Activated CD8-positive, alpha-beta T cell treated with anti-CD3 and anti-CD28 coated beads for 36 hours (primary cell): ENCODE results near the gene KRT23. TPM values are rescaled to one million over a fixed set of nuclear protein-coding genes. Genes with fewer than 3 reads are reported as not detected.

Experiments used
- ATAC-seq: fragments of 200-7000 bp; cut with Tn5 transposase; one replicate; pipeline ENCODE4 v1.10.0; 2021; ENCODE audit warnings: mild to moderate bottlenecking, moderate library complexity
- CTCF ChIA-PET: fragments of 350-600 bp; sonication (Branson Sonifier 250); formaldehyde crosslinking; loops from one replicate; lab custom pipeline; 2021; ENCODE audit warnings: antibody characterized with exemption; lab: Charles Lee
- POLR2A ChIA-PET: fragments of 350-600 bp; sonication (Branson Sonifier 250); formaldehyde crosslinking; loops from one replicate; lab custom pipeline; 2021; ENCODE audit warnings: antibody characterized with exemption; lab: Charles Lee
- DNase-seq: peaks from one replicate; pipeline ENCODE4 v3.0.0-alpha.2; 2020
- H3K27ac Mint-ChIP-seq: one replicate; pipeline ENCODE4 v1.8.0; 2021; ENCODE audit warnings: mild to moderate bottlenecking, mixed read lengths
- H3K27me3 Mint-ChIP-seq: one replicate; pipeline ENCODE4 v1.8.0; 2021; ENCODE audit warnings: mixed read lengths
- H3K36me3 Mint-ChIP-seq: one replicate; pipeline ENCODE4 v1.8.0; 2021; ENCODE audit warnings: low read depth, mixed read lengths
- H3K4me1 Mint-ChIP-seq: one replicate; pipeline ENCODE4 v1.8.0; 2021; ENCODE audit warnings: low read depth, mixed read lengths
- H3K4me3 Mint-ChIP-seq: one replicate; pipeline ENCODE4 v1.8.0; 2021; ENCODE audit warnings: mild to moderate bottlenecking, moderate library complexity, mixed read lengths
- H3K9me3 Mint-ChIP-seq: one replicate; pipeline ENCODE4 v1.8.0; 2021; ENCODE audit warnings: mixed read lengths
- intact Hi-C: fragments of 100-400 bp; cut with micrococcal nuclease; formaldehyde crosslinking; loops from one replicate; pipeline ENCODE4 v1.10.0; 2022
- total RNA-seq, 2 experiments: library from RNA; stranded (reverse); gene quantifications; one replicate each; pipeline ENCODE4 v1.2.3, GENCODE V29; 2021
- TF ChIP-seq, protein P1 (sequence below): fragments of 200-600 bp; IDR thresholded peaks from one replicate; pipeline ENCODE4 v1.8.0; 2022; ENCODE audit warnings: antibody characterized with exemption, mild to moderate bottlenecking

KRT23 gene
- total RNA-seq, 2 experiments from 2014 or later = not detected

DNA sequence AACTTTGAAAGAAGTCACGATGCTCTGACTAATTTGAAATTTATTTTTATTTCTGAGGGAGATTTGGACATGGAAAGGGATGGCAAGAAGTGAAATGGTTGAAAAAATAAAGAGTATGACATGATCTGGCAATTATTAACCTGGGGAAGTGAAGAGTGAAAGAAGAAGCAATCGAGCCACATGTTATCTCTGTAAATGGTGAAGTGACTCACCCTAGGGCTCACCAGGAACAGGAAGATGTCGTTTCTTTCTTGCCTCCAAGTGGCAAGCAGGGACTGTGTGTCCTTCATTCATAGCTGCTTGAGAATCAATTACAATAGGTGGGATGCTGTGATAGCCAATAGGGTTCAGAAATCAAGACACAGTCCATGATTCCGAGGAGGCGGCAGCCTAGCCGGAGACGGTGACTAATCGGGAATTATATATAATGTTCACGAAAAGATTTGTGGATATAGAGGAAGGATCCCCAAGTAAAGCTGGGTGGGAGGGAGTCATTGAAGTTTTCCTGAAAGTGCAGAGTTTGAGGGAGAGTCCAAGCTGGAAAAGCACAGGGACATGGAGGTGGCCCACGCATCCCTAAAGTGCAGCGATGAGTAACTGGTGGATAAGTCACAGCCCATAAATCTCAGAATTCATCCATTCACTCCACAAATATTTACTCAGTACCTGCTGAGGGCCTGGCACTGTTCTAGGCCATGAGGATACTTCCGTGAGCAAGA lies 34.2 kb downstream of the KRT23 start:
- TF ChIP-seq, protein P1, sequence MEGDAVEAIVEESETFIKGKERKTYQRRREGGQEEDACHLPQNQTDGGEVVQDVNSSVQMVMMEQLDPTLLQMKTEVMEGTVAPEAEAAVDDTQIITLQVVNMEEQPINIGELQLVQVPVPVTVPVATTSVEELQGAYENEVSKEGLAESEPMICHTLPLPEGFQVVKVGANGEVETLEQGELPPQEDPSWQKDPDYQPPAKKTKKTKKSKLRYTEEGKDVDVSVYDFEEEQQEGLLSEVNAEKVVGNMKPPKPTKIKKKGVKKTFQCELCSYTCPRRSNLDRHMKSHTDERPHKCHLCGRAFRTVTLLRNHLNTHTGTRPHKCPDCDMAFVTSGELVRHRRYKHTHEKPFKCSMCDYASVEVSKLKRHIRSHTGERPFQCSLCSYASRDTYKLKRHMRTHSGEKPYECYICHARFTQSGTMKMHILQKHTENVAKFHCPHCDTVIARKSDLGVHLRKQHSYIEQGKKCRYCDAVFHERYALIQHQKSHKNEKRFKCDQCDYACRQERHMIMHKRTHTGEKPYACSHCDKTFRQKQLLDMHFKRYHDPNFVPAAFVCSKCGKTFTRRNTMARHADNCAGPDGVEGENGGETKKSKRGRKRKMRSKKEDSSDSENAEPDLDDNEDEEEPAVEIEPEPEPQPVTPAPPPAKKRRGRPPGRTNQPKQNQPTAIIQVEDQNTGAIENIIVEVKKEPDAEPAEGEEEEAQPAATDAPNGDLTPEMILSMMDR = no peak
- H3K27me3 Mint-ChIP-seq = peaks cover 22% of the 10 kb centered on the region
- H3K4me3 Mint-ChIP-seq = no peak overlapping the region
- POLR2A ChIA-PET = no interaction called here
- H3K36me3 Mint-ChIP-seq = no peaks in the 10 kb centered on the region
- DNase-seq (peak; percentile 9), ATAC-seq (no peak)
- no peaks in the 10 kb centered on the region for H3K9me3 Mint-ChIP-seq
- H3K27ac Mint-ChIP-seq = no peak overlapping the region
- peaks cover 10% of the 10 kb centered on the region for H3K4me1 Mint-ChIP-seq
- CTCF ChIA-PET = no interaction called here
- intact Hi-C loops = loop anchor here (10.0 kb wide), 1 partner anchor 732 kb away; no protein-coding TSS in a partner anchor

DNA sequence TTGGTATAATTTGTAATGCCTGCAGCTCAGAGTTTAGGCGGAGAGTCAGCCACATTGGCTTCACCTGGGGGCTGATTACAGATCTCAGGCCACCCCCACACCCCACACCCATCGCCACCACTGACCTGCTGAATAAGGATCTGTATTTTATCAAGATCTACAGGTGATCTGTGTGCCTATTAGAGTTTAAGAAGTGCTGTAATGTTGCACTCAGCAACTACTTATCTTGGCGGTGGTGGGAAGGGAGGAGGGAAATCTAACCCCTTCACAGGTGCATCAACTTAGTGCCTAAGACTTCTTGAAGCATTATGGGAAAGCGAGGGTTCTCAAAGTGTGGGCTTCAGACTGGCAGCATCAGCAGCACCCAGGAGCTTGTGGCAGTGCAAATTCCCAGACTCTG lies 34.9 kb downstream of the KRT23 start:
- POLR2A ChIA-PET = no interaction called here
- Mint-ChIP-seq H3K27me3 (peaks cover 20% of the 10 kb centered on the region), H3K9me3 (no peaks in the 10 kb centered on the region), H3K36me3 (no peaks in the 10 kb centered on the region), H3K4me3 (no peak overlapping the region), H3K27ac (no peak overlapping the region), H3K4me1 (peaks cover 10% of the 10 kb centered on the region)
- CTCF ChIA-PET = interaction anchor here (1.0 to 1.9 kb wide), 3 partner anchors 341 to 760 kb away, joined by 3 to 7 read pairs (median 3); no protein-coding TSS in a partner anchor
- no peak for ATAC-seq
- no peak for DNase-seq
- intact Hi-C loops = loop anchor here (10.0 kb wide), 1 partner anchor 732 kb away; no protein-coding TSS in a partner anchor
- TF ChIP-seq, protein P1 = no peak

- Mint-ChIP-seq H3K9me3 (no peaks in the 10 kb centered on the region), H3K36me3 (no peaks in the 10 kb centered on the region), H3K27me3 (peaks cover 20% of the 10 kb centered on the region), H3K27ac (no peak overlapping the region), H3K4me3 (no peak overlapping the region), H3K4me1 (peaks cover 10% of the 10 kb centered on the region)
- ATAC-seq (peak; percentile 30), DNase-seq (peak; percentile 8)
- POLR2A ChIA-PET = interaction anchor here (0.6 kb wide), 1 partner anchor 619 kb away, joined by 3 read pairs; no protein-coding TSS in a partner anchor
- CTCF ChIA-PET = interaction anchor here (1.0 to 1.9 kb wide), 3 partner anchors 340 to 761 kb away, joined by 3 to 7 read pairs (median 3); no protein-coding TSS in a partner anchor
- intact Hi-C loops = loop anchor here (10.0 kb wide), 1 partner anchor 733 kb away; no protein-coding TSS in a partner anchor
- TF ChIP-seq, protein P1 = no peak
Measured at GRCh38 chr17:40901981-40902474, 35.4 kb downstream of the KRT23 start.

DNA sequence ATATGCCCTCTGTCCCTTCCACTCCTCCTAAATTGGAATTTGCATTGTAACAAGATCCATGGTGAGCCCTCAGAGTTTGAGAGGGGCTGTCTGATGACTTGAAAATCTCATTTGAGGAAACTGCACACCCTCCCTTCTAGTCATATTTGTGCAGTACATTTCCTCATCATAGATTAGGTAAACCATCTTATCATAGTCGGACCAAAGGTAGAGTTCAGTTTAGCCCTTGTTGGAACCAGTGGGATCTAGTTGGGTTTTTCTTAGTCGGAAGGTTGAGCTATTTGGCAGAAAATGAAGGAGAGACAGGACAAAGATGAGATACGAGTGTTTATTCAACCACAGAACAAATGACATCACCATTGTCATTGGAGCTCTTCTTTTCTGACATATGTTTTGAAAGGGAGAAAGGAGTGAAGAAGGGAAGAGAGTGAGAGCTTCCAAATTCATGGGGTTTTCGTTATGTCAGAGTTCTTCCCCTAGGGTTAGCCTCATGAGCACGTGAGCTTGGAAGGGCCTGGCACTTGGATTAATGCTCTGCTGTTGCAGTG lies 36.6 kb downstream of the KRT23 start:
- DNase-seq (no peak), ATAC-seq (no peak)
- peaks cover 16% of the 10 kb centered on the region for H3K27me3 Mint-ChIP-seq
- no peak overlapping the region for H3K4me3 Mint-ChIP-seq
- H3K4me1 Mint-ChIP-seq = peaks cover 10% of the 10 kb centered on the region
- no peaks in the 10 kb centered on the region for H3K9me3 Mint-ChIP-seq
- H3K27ac Mint-ChIP-seq = no peak overlapping the region
- TF ChIP-seq, protein P1 = no peak
- ChIA-PET POLR2A (no interaction called here), CTCF (interaction anchor here (1.2 to 1.9 kb wide), 2 partner anchors 648 to 765 kb away, joined by 3 to 7 read pairs; no protein-coding TSS in a partner anchor)
- intact Hi-C loops = loop anchor here (10.0 kb wide), 1 partner anchor 734 kb away; no protein-coding TSS in a partner anchor
- H3K36me3 Mint-ChIP-seq = no peaks in the 10 kb centered on the region
